LNCAP (cell line): ENCODE measurements around the gene PRKAR1B.

Experiments
- CTCF ChIP-seq: fragments of 450-650 bp; IDR thresholded peaks from 2 replicates; pipeline ENCODE4 v1.5.1; 2017; ENCODE audit warnings: mild to moderate bottlenecking

PRKAR1B gene

GRCh38 chr7:509426-510130 is 217.5 kb downstream of the PRKAR1B start:
- TF ChIP-seq CTCF = no peak

- no peak for TF ChIP-seq CTCF
Measured at GRCh38 chr7:508461-509170, 218.5 kb downstream of the PRKAR1B start.

- TF ChIP-seq CTCF = no peak
Measured at GRCh38 chr7:507623-508300, 219.3 kb downstream of the PRKAR1B start.

- no peak for TF ChIP-seq CTCF
Measured at GRCh38 chr7:506921-507622, 220.0 kb downstream of the PRKAR1B start.

- no peak for TF ChIP-seq CTCF
Measured at GRCh38 chr7:506391-506831, 220.7 kb downstream of the PRKAR1B start.

GRCh38 chr7:505171-505570 is 221.9 kb downstream of the PRKAR1B start:
- no peak for TF ChIP-seq CTCF
